Endothelial cell of umbilical vein (primary cell): ENCODE results near the gene CHRNA5. TPM values are rescaled to one million over a fixed set of nuclear protein-coding genes. Genes with fewer than 3 reads are reported as not detected.

Experiments
- BruUV-seq: library from RNA; stranded (reverse); fragments of 400-500 nt; replicated peaks from 2 replicates; lab custom pipeline; 2021; lab: Mats Ljungman, UMichigan
- CTCF ChIA-PET: fragments of 300-600, 350-600 bp; sonication (Branson Sonifier 250); formaldehyde crosslinking; loops from one replicate; lab custom pipeline; 2021; ENCODE audit warnings: antibody characterized with exemption, inconsistent platforms; lab: Charles Lee
- POLR2A ChIA-PET: fragments of 300-600, 350-600 bp; sonication (Branson Sonifier 250); formaldehyde crosslinking; loops from one replicate; lab custom pipeline; 2021; ENCODE audit warnings: antibody characterized with exemption, inconsistent platforms; lab: Charles Lee
- DNase-seq: peaks from one replicate; pipeline ENCODE4 v3.0.0-alpha.2; 2011; ENCODE audit warnings: low read depth, low spot score
- FAIRE-seq: peaks from 2 replicates; lab custom pipeline; 2011; peaks lifted over from hg19 to GRCh38; lab: Jason Lieb, UNC
- H2AFZ ChIP-seq: 2 replicates; pipeline ENCODE4 v1.6.0; 2012; ENCODE audit warnings: low read depth, low read length, control low read depth, inconsistent platforms
- H3K27ac ChIP-seq: 2 replicates; pipeline ENCODE4 v1.5.1; 2011; ENCODE audit warnings: low read depth, mild to moderate bottlenecking, control low read depth, low read length, moderate library complexity; ENCODE audit not compliant: insufficient read depth
- H3K27me3 ChIP-seq, 2 experiments: 2 replicates each; pipeline versions ENCODE4 v1.6.0 to v1.6.1; 2011; ENCODE audit warnings: low read length in 2 of 2, mixed read lengths in 1 of 2; ENCODE audit not compliant: control insufficient read depth in 2 of 2, insufficient read depth in 2 of 2
- H3K36me3 ChIP-seq, 2 experiments: 2 replicates in 1 of 2; 3 replicates in 1 of 2; pipeline ENCODE4 v1.5.1; 2011; ENCODE audit warnings: low read length in 2 of 2, mild to moderate bottlenecking in 1 of 2, moderate library complexity in 1 of 2; ENCODE audit not compliant: control insufficient read depth in 2 of 2, insufficient read depth in 2 of 2; ENCODE audit errors: extremely low read depth in 1 of 2
- H3K4me1 ChIP-seq: 3 replicates; pipeline ENCODE4 v1.5.1; 2011; ENCODE audit warnings: mild to moderate bottlenecking, low read length; ENCODE audit not compliant: control insufficient read depth, insufficient read depth; ENCODE audit errors: extremely low read depth
- H3K4me2 ChIP-seq: 2 replicates; pipeline ENCODE4 v1.6.1; 2011; ENCODE audit warnings: low read length, control low read depth, mixed read lengths; ENCODE audit not compliant: insufficient read depth
- H3K4me3 ChIP-seq, 3 experiments: fragments of 200-600 bp in 1 of 3; sonication (generic), shearing (Covaris generic) in 1 of 3; replicated peaks in 1 of 3; 2 replicates each; pipeline ENCODE4 v1.5.1; 2011 to 2016; ENCODE audit warnings: control low read depth in 3 of 3, low read length in 3 of 3, mild to moderate bottlenecking in 2 of 3, inconsistent platforms in 1 of 3, low read depth in 1 of 3, moderate library complexity in 1 of 3; ENCODE audit not compliant: insufficient read depth in 1 of 3
- H3K79me2 ChIP-seq: 2 replicates; pipeline ENCODE4 v1.6.0; 2012; ENCODE audit warnings: low read length, inconsistent platforms; ENCODE audit not compliant: control insufficient read depth, insufficient read depth
- H3K9ac ChIP-seq: replicated peaks from 2 replicates; pipeline ENCODE3; 2011; ENCODE audit warnings: low read length, control low read depth; ENCODE audit not compliant: insufficient read depth; ENCODE audit errors: extremely low read depth
- H3K9me1 ChIP-seq: replicated peaks from 3 replicates; pipeline ENCODE4 v1.6.0; 2011; ENCODE audit warnings: mild to moderate bottlenecking, low read length; ENCODE audit not compliant: control insufficient read depth, insufficient read depth; ENCODE audit errors: extremely low read depth
- H3K9me3 ChIP-seq: replicated peaks from 2 replicates; pipeline ENCODE4 v1.5.1; 2012; ENCODE audit warnings: low read length, inconsistent platforms; ENCODE audit not compliant: control insufficient read depth, insufficient read depth
- H4K20me1 ChIP-seq: replicated peaks from 2 replicates; pipeline ENCODE3; 2011; ENCODE audit warnings: mild to moderate bottlenecking, low read length; ENCODE audit not compliant: control insufficient read depth, insufficient read depth; ENCODE audit errors: extremely low read depth
- EZH2 ChIP-seq: IDR thresholded peaks from 2 replicates; pipeline ENCODE4 v1.6.1; 2012; ENCODE audit warnings: borderline replicate concordance, low read depth, mild to moderate bottlenecking, moderate library complexity, low read length, inconsistent platforms; ENCODE audit not compliant: severe bottlenecking
- FOS ChIP-seq: IDR thresholded peaks from 2 replicates; pipeline ENCODE4 v1.6.1; 2011; ENCODE audit warnings: mild to moderate bottlenecking, low read length, moderate library complexity, borderline replicate concordance; ENCODE audit not compliant: insufficient read depth
- GATA2 ChIP-seq: IDR thresholded peaks from 2 replicates; pipeline ENCODE4 v1.7.0; 2011; ENCODE audit warnings: low read depth, mild to moderate bottlenecking, moderate library complexity, mixed read lengths, low read length; ENCODE audit not compliant: insufficient read length, insufficient read depth
- JUN ChIP-seq: IDR thresholded peaks from 2 replicates; pipeline ENCODE4 v1.6.1; 2011; ENCODE audit warnings: borderline replicate concordance, low read depth; ENCODE audit not compliant: insufficient read length, insufficient read depth
- MAX ChIP-seq: IDR thresholded peaks from 2 replicates; pipeline ENCODE4 v1.6.1; 2011; ENCODE audit not compliant: insufficient read depth, insufficient read length
- MYC ChIP-seq: IDR thresholded peaks from one replicate; pipeline ENCODE4 v1.6.1; 2011; ENCODE audit warnings: mild to moderate bottlenecking, low read depth, low read length
- POLR2A ChIP-seq: IDR thresholded peaks from 2 replicates; pipeline ENCODE4 v1.6.1; 2012; ENCODE audit warnings: low read depth, mild to moderate bottlenecking, control low read depth, low read length
- POLR2AphosphoS5 ChIP-seq: IDR thresholded peaks from 2 replicates; pipeline ENCODE4 v1.6.1; 2012; ENCODE audit warnings: low read depth, mild to moderate bottlenecking, control low read depth, low read length, moderate library complexity; ENCODE audit not compliant: insufficient read depth
- dilution Hi-C: fragments of 300-500 bp; cut with MboI; formaldehyde crosslinking; loops from one replicate; pipeline ENCODE4 v1.15.0; 2019; ENCODE audit warnings: low sequenced_read_pairs; ENCODE audit not compliant: extremely low pct_ligation_motif_present
- intact Hi-C: fragments of 100-400 bp; cut with micrococcal nuclease; formaldehyde crosslinking; loops from one replicate; pipeline ENCODE4 v1.10.0; 2022
- polyA plus RNA-seq, 4 experiments: library from polyadenylated mRNA; depleted of rRNA in 3 of 4; stranded (reverse) in 3 of 4; unstranded in 1 of 4; fragments of >200 nt; gene quantifications; 2 replicates each; pipeline versions ENCODE4 v1.2.1 to v1.2.3, GENCODE V29; 2011 to 2012; ENCODE audit warnings: missing spikeins in 1 of 4
- total RNA-seq: library from RNA; stranded (reverse); gene quantifications from 2 replicates; pipeline ENCODE4 v1.2.3, GENCODE V29; 2021
- TF ChIP-seq, protein P1 (sequence below), 2 donors: IDR thresholded peaks; 1 replicate in 1 of 2; 2 replicates in 1 of 2; pipeline ENCODE4 v1.5.1; 2011; ENCODE audit warnings: low read length in 2 of 2, mild to moderate bottlenecking in 2 of 2, moderate library complexity in 2 of 2, control low read depth in 1 of 2, inconsistent platforms in 1 of 2, low read depth in 1 of 2; ENCODE audit not compliant: insufficient read depth in 1 of 2; ENCODE audit errors: extremely low read depth in 1 of 2

CHRNA5 gene
- total and polyA plus RNA-seq, 2 donors (not counting 3 experiments of a cell fraction or from before 2014, with no cell fraction given): 6.4 to 12.7 TPM

GRCh38 chr15:78597583-78597982 lies 32.3 kb downstream of the CHRNA5 start:
- no peak overlapping the region for H3K27ac ChIP-seq
- H4K20me1 ChIP-seq: no peaks in the 10 kb centered on the region
- no peaks in the 10 kb centered on the region for H3K4me1 ChIP-seq
- H3K9ac ChIP-seq: no peak overlapping the region
- H3K27me3 ChIP-seq: no peaks in the 10 kb centered on the region
- no peaks in the 10 kb centered on the region for H3K9me1 ChIP-seq
- CTCF ChIA-PET: interaction anchor here (1.5 kb wide), 1 partner anchor 77 kb away, joined by 3 read pairs; no protein-coding TSS in a partner anchor
- BruUV-seq: no TSS peak
- dilution Hi-C loops (no loop called here), intact Hi-C loops (no loop called here)
- POLR2A ChIA-PET: interaction anchor here (0.6 kb wide), 1 partner anchor 127 kb away, joined by 10 read pairs; no protein-coding TSS in a partner anchor
- H3K4me3 ChIP-seq: no peak overlapping the region
- no peaks in the 10 kb centered on the region for H3K79me2 ChIP-seq
- H3K4me2 ChIP-seq: no peak overlapping the region
- H2AFZ ChIP-seq: no peak overlapping the region
- DNase-seq: no peak
- TF ChIP-seq POLR2AphosphoS5 (no peak), MYC (no peak), GATA2 (no peak), POLR2A (no peak), JUN (no peak), FOS (no peak), MAX (no peak), EZH2 (no peak)
- TF ChIP-seq, protein P1, sequence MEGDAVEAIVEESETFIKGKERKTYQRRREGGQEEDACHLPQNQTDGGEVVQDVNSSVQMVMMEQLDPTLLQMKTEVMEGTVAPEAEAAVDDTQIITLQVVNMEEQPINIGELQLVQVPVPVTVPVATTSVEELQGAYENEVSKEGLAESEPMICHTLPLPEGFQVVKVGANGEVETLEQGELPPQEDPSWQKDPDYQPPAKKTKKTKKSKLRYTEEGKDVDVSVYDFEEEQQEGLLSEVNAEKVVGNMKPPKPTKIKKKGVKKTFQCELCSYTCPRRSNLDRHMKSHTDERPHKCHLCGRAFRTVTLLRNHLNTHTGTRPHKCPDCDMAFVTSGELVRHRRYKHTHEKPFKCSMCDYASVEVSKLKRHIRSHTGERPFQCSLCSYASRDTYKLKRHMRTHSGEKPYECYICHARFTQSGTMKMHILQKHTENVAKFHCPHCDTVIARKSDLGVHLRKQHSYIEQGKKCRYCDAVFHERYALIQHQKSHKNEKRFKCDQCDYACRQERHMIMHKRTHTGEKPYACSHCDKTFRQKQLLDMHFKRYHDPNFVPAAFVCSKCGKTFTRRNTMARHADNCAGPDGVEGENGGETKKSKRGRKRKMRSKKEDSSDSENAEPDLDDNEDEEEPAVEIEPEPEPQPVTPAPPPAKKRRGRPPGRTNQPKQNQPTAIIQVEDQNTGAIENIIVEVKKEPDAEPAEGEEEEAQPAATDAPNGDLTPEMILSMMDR (IDR thresholded peaks at IDR 0.05; ENCODE audit: extremely low read depth in 1 of 2, insufficient read depth in 1 of 2, low read depth in 1 of 2, low read length in 2 of 2): no peak
- no peak for FAIRE-seq
- no peaks in the 10 kb centered on the region for H3K9me3 ChIP-seq
- H3K36me3 ChIP-seq: no peaks in the 10 kb centered on the region
